Activated CD4-positive, alpha-beta T cell treated with anti-CD3 and anti-CD28 coated beads for 4 hours (primary cell): ENCODE measurements around the gene ZNF766.
A peak's percentile ranks its signal among the peaks of the same experiment; 100 is the strongest.
"Not testable (repeated sequence)": the region's sequence is repeated elsewhere in the genome, so short reads cannot be mapped to it uniquely, and the experiment has no call there.

Experiments
- DNase-seq, 2 donors: peaks; one replicate each; pipeline ENCODE4 v3.0.0-alpha.2; 2020

ZNF766 gene

GRCh38 chr19:52269338-52270261, at the start of gene ZNF766:
Gene ZNF766, plus strand, starts transcription at chr19:52269587. Its CDS starts 27 bp downstream, at chr19:52269614.
- DNase-seq: peak; percentile 94 to 97

- no peak for DNase-seq
These were observed 49.8 kb upstream of the ZNF766 start for GRCh38 chr19:52219611-52220010.

GRCh38 chr19:52221031-52221430, 48.4 kb upstream of the ZNF766 start:
- DNase-seq: no peak

GRCh38 chr19:52221831-52222375, 47.5 kb upstream of the ZNF766 start:
- no peak for DNase-seq

GRCh38 chr19:52224211-52224610, 45.2 kb upstream of the ZNF766 start:
- DNase-seq: no peak

GRCh38 chr19:52226652-52227051, 42.7 kb upstream of the ZNF766 start:
- DNase-seq: no peak

- no peak for DNase-seq
These were observed 42.0 kb upstream of the ZNF766 start for GRCh38 chr19:52227196-52227940.

- DNase-seq: no peak
These were observed 41.4 kb upstream of the ZNF766 start for GRCh38 chr19:52227980-52228379.

GRCh38 chr19:52229524-52229923, 39.9 kb upstream of the ZNF766 start:
- no peak for DNase-seq

- no peak for DNase-seq
These were observed 38.7 kb upstream of the ZNF766 start for GRCh38 chr19:52230685-52231084.

GRCh38 chr19:52231154-52231910, 38.1 kb upstream of the ZNF766 start:
- no peak for DNase-seq

GRCh38 chr19:52234406-52234805, 35.0 kb upstream of the ZNF766 start:
- DNase-seq: no peak

GRCh38 chr19:52237197-52237596, 32.2 kb upstream of the ZNF766 start:
- no peak for DNase-seq

GRCh38 chr19:52237771-52238400, 31.5 kb upstream of the ZNF766 start:
- DNase-seq: peak; percentile 37 to 56

GRCh38 chr19:52244021-52244420, 25.4 kb upstream of the ZNF766 start:
- DNase-seq: no peak

- DNase-seq: peak; percentile 55 to 65
These were observed 21.1 kb upstream of the ZNF766 start for GRCh38 chr19:52248241-52248640.

- DNase-seq: no peak
These were observed 11.0 kb upstream of the ZNF766 start for GRCh38 chr19:52258426-52258825.

- not testable (repeated sequence) for DNase-seq
These were observed 3.8 kb upstream of the ZNF766 start for GRCh38 chr19:52265556-52265955.

GRCh38 chr19:52270266-52270885, 989 bp downstream of the ZNF766 start:
- DNase-seq: peak; percentile 3 to 4

GRCh38 chr19:52273301-52273700, 3.9 kb downstream of the ZNF766 start:
- no peak for DNase-seq

- no peak for DNase-seq
These were observed 4.8 kb downstream of the ZNF766 start for GRCh38 chr19:52274191-52274590.

GRCh38 chr19:52275988-52276387, 6.6 kb downstream of the ZNF766 start:
- no peak for DNase-seq
